Measurements from ENCODE around the gene RNF220.

The RNF220 gene

DNA sequence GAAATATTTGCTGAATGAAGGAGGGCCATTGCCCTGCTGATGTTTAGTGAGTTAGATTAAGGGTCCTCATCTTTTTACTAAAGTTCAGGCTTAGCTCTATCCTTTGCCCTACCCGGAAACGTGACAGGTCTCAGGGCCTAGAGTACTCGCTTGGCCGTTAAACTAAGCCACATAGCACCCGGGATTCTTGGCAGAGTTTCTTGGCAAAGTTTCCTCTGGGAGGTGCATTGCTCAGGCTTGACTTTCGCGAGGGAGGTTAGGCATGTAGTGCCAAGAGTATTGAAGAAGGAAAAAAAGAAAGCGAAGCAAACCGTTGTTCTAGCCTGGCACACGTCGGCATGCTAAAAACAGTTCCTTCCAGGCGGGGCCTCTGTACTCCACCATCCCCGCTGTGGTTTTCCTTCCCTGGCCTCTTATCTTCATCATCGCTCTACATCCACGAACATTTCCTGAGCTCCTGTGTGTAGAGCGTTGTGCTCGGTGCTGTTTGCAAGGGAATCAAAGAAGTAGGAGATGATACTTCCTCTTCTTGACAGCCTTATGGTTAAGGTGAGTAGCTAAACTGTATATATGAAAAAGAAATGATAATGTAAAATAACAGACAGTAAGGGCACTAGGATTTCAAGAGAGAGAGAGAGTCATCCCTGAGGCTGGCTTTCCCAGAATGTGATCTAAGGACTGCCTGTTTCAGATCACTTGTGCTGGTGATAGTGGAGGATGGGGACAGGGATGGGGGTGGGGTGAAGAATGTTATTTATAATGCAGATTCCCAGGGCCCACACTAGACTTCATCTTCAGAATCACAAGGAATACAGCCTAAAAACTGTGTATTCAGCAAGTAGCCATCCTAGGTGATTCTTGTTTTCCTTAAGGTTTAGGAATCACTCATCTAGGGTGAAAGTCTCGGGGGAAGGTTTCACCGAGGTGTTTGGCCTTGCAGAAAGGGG lies 18.8 kb downstream of the RNF220 start:
- no peak overlapping the region for H3K9ac ChIP-seq (ENCODE audit: low read length)
- H3K27ac ChIP-seq (ENCODE audit: low read depth, low read length), result no peak overlapping the region
- no peaks in the 10 kb centered on the region for H3K36me3 ChIP-seq (ENCODE audit: control insufficient read depth, insufficient read depth, low read length)
- H3K27me3 ChIP-seq (ENCODE audit: control insufficient read depth, insufficient read depth, low read length), result peaks cover 10% of the 10 kb centered on the region
- peak overlapping the region; percentile 31 for H3K4me3 ChIP-seq (ENCODE audit: low read length)
- peaks cover 3% of the 10 kb centered on the region for H3K4me1 ChIP-seq (ENCODE audit: control insufficient read depth, insufficient read depth, low read length)

GRCh38 chr1:44424747-44425146 lies 19.7 kb downstream of the RNF220 start:
- Histone ChIP-seq H3K4me1 (ENCODE audit: control insufficient read depth, insufficient read depth, low read length) (peaks cover 3% of the 10 kb centered on the region), H3K27me3 (ENCODE audit: control insufficient read depth, insufficient read depth, low read length) (peaks cover 6% of the 10 kb centered on the region), H3K36me3 (ENCODE audit: control insufficient read depth, insufficient read depth, low read length) (no peaks in the 10 kb centered on the region), H3K9ac (ENCODE audit: low read length) (no peak overlapping the region), H3K4me3 (ENCODE audit: low read length) (no peak overlapping the region), H3K27ac (ENCODE audit: low read depth, low read length) (no peak overlapping the region)

DNA sequence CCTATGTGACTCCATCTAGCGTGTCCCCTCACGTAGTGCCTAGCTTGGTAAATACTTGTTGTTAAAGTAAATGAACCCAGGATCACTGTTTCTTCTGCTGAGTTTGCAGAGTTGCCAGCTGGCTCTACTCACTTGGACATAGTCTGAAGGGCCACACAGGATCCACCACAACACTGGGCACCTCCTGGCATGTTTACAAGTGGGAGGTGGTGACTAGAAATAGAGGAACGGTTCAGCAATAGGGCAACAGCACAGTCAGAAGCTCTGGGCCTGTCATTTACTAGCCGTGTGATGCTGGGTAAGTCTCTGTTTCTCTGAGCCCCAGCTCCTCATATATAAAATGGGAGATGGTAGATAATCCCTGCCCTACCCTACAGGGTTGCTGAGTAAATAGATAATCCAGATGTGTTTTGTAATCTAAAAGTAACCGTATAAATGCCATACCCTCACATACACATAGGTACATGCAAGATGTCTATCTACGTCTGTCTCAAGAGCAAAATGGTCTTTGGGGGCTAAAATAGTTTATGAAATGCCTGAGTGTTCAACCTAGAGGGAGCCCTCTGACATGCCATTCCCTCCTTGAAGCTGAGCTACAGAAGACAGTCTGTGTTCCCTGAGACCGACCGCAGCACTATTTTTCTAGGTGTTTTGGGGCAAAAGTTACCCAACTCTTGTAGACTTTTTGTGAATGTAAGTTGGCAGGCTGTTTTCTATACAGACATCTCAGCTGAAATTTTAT lies 20.5 kb downstream of the RNF220 start:
- Histone ChIP-seq H3K4me3 (ENCODE audit: low read length) (no peak overlapping the region), H3K9ac (ENCODE audit: low read length) (no peak overlapping the region), H3K4me1 (ENCODE audit: control insufficient read depth, insufficient read depth, low read length) (peaks cover 3% of the 10 kb centered on the region), H3K27me3 (ENCODE audit: control insufficient read depth, insufficient read depth, low read length) (peaks cover under 1% of the 10 kb centered on the region), H3K36me3 (ENCODE audit: control insufficient read depth, insufficient read depth, low read length) (no peaks in the 10 kb centered on the region), H3K27ac (ENCODE audit: low read depth, low read length) (no peak overlapping the region)

- Histone ChIP-seq H3K36me3 (ENCODE audit: control insufficient read depth, insufficient read depth, low read length) (no peaks in the 10 kb centered on the region), H3K27ac (ENCODE audit: low read depth, low read length) (no peak overlapping the region), H3K4me3 (ENCODE audit: low read length) (no peak overlapping the region), H3K4me1 (ENCODE audit: control insufficient read depth, insufficient read depth, low read length) (no peaks in the 10 kb centered on the region), H3K9ac (ENCODE audit: low read length) (no peak overlapping the region), H3K27me3 (ENCODE audit: control insufficient read depth, insufficient read depth, low read length) (no peaks in the 10 kb centered on the region)
Measured at GRCh38 chr1:44431861-44432260, 26.8 kb downstream of the RNF220 start.

DNA sequence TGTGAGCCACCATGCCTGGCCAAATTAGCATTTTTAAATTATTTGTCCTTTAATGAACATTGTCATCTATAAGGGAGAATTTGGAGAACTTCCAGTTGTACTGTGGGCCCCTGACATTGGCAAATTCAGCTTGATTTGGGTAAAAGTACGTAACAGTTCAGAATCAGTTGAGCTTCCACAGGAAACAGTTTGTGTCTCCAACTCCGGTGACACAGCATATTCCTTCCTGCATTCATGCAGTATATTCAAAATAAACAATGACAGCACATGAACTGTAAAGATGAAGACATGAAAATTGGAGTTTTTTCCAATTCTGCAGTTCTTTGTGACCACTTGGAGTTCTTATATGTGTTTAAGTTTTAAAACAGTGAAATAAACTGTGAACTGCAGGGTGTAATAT lies 28.2 kb downstream of the RNF220 start:
- Histone ChIP-seq H3K4me3 (ENCODE audit: low read length) (no peak overlapping the region), H3K4me1 (ENCODE audit: control insufficient read depth, insufficient read depth, low read length) (no peaks in the 10 kb centered on the region), H3K36me3 (ENCODE audit: control insufficient read depth, insufficient read depth, low read length) (no peaks in the 10 kb centered on the region), H3K27ac (ENCODE audit: low read depth, low read length) (no peak overlapping the region), H3K9ac (ENCODE audit: low read length) (no peak overlapping the region), H3K27me3 (ENCODE audit: control insufficient read depth, insufficient read depth, low read length) (no peaks in the 10 kb centered on the region)

DNA sequence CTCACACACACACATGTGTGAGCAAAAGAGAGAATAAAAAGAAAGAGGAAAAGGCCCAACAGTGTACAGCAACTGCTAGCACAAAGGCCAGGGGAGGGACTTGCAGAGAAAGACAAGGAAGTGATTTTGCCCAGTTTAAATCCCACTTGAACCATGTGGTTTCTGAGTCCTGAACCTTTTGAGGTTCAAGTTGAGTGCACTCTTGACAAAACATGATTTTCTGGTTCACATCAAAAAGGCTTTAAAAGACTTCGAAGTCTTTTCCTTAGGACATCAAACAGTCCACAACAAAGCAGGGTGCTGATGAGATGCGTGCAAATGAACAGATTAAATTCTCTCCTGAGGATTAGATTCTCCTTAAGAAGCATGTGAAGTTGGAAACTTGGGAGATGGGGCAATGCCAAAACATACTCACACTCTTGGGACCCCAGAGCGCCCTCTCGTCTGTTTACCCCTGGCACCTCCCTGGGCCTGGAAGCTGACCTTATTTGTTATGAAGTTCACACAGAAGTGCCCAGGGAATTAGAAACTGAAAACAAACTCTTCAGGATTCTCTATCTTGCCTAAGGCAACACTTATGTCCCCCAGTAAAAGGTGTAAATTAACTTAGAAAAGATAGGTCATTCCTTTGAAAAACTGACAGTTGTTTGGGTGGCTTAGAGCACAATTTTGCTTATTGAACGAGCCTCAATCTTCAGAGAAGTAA lies 31.5 kb downstream of the RNF220 start:
- Histone ChIP-seq H3K36me3 (ENCODE audit: control insufficient read depth, insufficient read depth, low read length) (no peaks in the 10 kb centered on the region), H3K4me1 (ENCODE audit: control insufficient read depth, insufficient read depth, low read length) (no peaks in the 10 kb centered on the region), H3K9ac (ENCODE audit: low read length) (no peak overlapping the region), H3K4me3 (ENCODE audit: low read length) (no peak overlapping the region), H3K27me3 (ENCODE audit: control insufficient read depth, insufficient read depth, low read length) (no peaks in the 10 kb centered on the region), H3K27ac (ENCODE audit: low read depth, low read length) (no peak overlapping the region)

- no peaks in the 10 kb centered on the region for H3K27me3 ChIP-seq (ENCODE audit: control insufficient read depth, insufficient read depth, low read length)
- H3K27ac ChIP-seq (ENCODE audit: low read depth, low read length), result no peak overlapping the region
- H3K4me3 ChIP-seq (ENCODE audit: low read length), result no peak overlapping the region
- no peaks in the 10 kb centered on the region for H3K4me1 ChIP-seq (ENCODE audit: control insufficient read depth, insufficient read depth, low read length)
- no peaks in the 10 kb centered on the region for H3K36me3 ChIP-seq (ENCODE audit: control insufficient read depth, insufficient read depth, low read length)
- no peak overlapping the region for H3K9ac ChIP-seq (ENCODE audit: low read length)
Measured at GRCh38 chr1:44437107-44437716, 32.2 kb downstream of the RNF220 start.

DNA sequence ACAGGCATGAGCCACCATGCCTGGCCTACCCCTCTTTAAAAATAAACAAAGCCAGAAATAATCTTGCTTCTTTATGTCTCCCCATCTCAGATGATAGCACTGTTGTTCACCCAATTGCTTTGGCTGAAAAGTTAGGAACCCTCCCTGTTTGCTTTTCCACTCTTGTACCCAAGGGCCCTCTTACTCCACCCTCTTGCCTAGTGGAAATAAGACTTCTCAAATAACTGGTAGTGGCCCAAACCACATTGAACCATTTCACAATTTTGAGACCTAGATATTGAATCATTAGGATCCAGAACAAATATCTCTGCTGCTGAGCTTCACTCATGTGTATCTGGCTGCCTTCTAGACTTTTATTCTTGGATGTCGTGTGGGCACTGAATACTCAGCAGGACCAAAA lies 37.7 kb downstream of the RNF220 start:
- no peaks in the 10 kb centered on the region for H3K27me3 ChIP-seq (ENCODE audit: control insufficient read depth, insufficient read depth, low read length)
- no peaks in the 10 kb centered on the region for H3K4me1 ChIP-seq (ENCODE audit: control insufficient read depth, insufficient read depth, low read length)
- no peak overlapping the region for H3K4me3 ChIP-seq (ENCODE audit: low read length)
- no peak overlapping the region for H3K27ac ChIP-seq (ENCODE audit: low read depth, low read length)
- no peaks in the 10 kb centered on the region for H3K36me3 ChIP-seq (ENCODE audit: control insufficient read depth, insufficient read depth, low read length)
- no peak overlapping the region for H3K9ac ChIP-seq (ENCODE audit: low read length)

- Histone ChIP-seq H3K4me1 (ENCODE audit: control insufficient read depth, insufficient read depth, low read length) (no peaks in the 10 kb centered on the region), H3K36me3 (ENCODE audit: control insufficient read depth, insufficient read depth, low read length) (no peaks in the 10 kb centered on the region), H3K9ac (ENCODE audit: low read length) (no peak overlapping the region), H3K4me3 (ENCODE audit: low read length) (no peak overlapping the region), H3K27me3 (ENCODE audit: control insufficient read depth, insufficient read depth, low read length) (no peaks in the 10 kb centered on the region), H3K27ac (ENCODE audit: low read depth, low read length) (no peak overlapping the region)
Measured at GRCh38 chr1:44447051-44447810, 42.2 kb downstream of the RNF220 start.

DNA sequence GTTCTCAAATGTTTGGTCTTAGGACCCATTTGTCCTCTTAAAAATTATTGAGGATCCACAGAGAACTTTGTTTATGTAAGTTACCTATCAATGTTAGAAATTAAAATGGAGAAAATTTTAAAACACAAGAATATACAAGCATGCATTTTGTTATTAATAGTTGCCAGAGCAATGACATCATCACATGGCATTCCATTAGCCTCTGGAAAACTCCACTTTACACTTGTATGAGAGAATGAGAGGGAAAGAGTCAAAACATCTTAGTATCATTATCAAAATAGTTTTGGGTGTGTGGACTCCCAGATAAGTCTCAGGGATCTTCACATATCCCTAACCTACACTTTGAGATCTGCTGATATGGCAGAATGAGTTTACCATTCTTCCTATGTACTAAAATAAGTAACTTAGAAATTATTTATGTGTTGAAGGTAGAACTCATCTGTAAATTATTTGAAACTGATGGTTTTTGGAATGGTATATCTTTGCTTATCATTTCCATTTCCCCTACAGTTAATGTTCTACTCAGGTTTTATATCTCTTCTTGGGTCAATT lies 48.8 kb downstream of the RNF220 start:
- Histone ChIP-seq H3K4me1 (ENCODE audit: control insufficient read depth, insufficient read depth, low read length) (no peaks in the 10 kb centered on the region), H3K4me3 (ENCODE audit: low read length) (no peak overlapping the region), H3K27me3 (ENCODE audit: control insufficient read depth, insufficient read depth, low read length) (no peaks in the 10 kb centered on the region), H3K36me3 (ENCODE audit: control insufficient read depth, insufficient read depth, low read length) (no peaks in the 10 kb centered on the region), H3K27ac (ENCODE audit: low read depth, low read length) (no peak overlapping the region), H3K9ac (ENCODE audit: low read length) (no peak overlapping the region)

- no peak overlapping the region for H3K9ac ChIP-seq (ENCODE audit: low read length)
- no peaks in the 10 kb centered on the region for H3K36me3 ChIP-seq (ENCODE audit: control insufficient read depth, insufficient read depth, low read length)
- no peaks in the 10 kb centered on the region for H3K4me1 ChIP-seq (ENCODE audit: control insufficient read depth, insufficient read depth, low read length)
- H3K4me3 ChIP-seq (ENCODE audit: low read length), result no peak overlapping the region
- no peaks in the 10 kb centered on the region for H3K27me3 ChIP-seq (ENCODE audit: control insufficient read depth, insufficient read depth, low read length)
- no peak overlapping the region for H3K27ac ChIP-seq (ENCODE audit: low read depth, low read length)
Measured at GRCh38 chr1:44454704-44455103, 49.6 kb downstream of the RNF220 start.

All from rectal smooth muscle tissue (tissue), 1 donor.